Activated effector memory CD4-positive, alpha-beta T cell treated with Interleukin-2 at 50 U/mL for 16 hours (primary cell): ENCODE data around the gene CFAP299.
A peak's percentile ranks its signal among the peaks of the same experiment; 100 is the strongest.

Experiments
- DNase-seq: peaks from one replicate; pipeline ENCODE4 v3.0.0-alpha.2; 2020

Gene CFAP299

GRCh38 chr4:80452768-80453167 lies 117.2 kb downstream of the CFAP299 start:
- DNase-seq, result no peak

- no peak for DNase-seq
Measured at GRCh38 chr4:80454040-80454439, 118.5 kb downstream of the CFAP299 start.

- DNase-seq, result no peak
Measured at GRCh38 chr4:80454556-80454955, 119.0 kb downstream of the CFAP299 start.

GRCh38 chr4:80459918-80460473 lies 124.5 kb downstream of the CFAP299 start:
- DNase-seq, result peak; percentile 7

- DNase-seq, result no peak
Measured at GRCh38 chr4:80461412-80461811, 125.9 kb downstream of the CFAP299 start.

- no peak for DNase-seq
Measured at GRCh38 chr4:80462621-80463091, 127.1 kb downstream of the CFAP299 start.

GRCh38 chr4:80463509-80463908 lies 128.0 kb downstream of the CFAP299 start:
- DNase-seq, result no peak

GRCh38 chr4:80465238-80465637 lies 129.7 kb downstream of the CFAP299 start:
- DNase-seq, result no peak

GRCh38 chr4:80465736-80466135 lies 130.2 kb downstream of the CFAP299 start:
- DNase-seq, result no peak

GRCh38 chr4:80466618-80467017 lies 131.1 kb downstream of the CFAP299 start:
- DNase-seq, result no peak

GRCh38 chr4:80471756-80472155 lies 136.2 kb downstream of the CFAP299 start:
- no peak for DNase-seq

GRCh38 chr4:80475236-80475635 lies 139.7 kb downstream of the CFAP299 start:
- DNase-seq, result no peak

- DNase-seq, result no peak
Measured at GRCh38 chr4:80475798-80476197, 140.3 kb downstream of the CFAP299 start.

- no peak for DNase-seq
Measured at GRCh38 chr4:80484712-80485111, 149.2 kb downstream of the CFAP299 start.

GRCh38 chr4:80486603-80487002 lies 151.1 kb downstream of the CFAP299 start:
- no peak for DNase-seq

GRCh38 chr4:80489798-80490197 lies 154.3 kb downstream of the CFAP299 start:
- no peak for DNase-seq

GRCh38 chr4:80492761-80493160 lies 157.2 kb downstream of the CFAP299 start:
- peak; percentile 44 for DNase-seq

- no peak for DNase-seq
Measured at GRCh38 chr4:80495865-80496264, 160.3 kb downstream of the CFAP299 start.

- DNase-seq, result no peak
Measured at GRCh38 chr4:80498725-80499124, 163.2 kb downstream of the CFAP299 start.

GRCh38 chr4:80500613-80501012 lies 165.1 kb downstream of the CFAP299 start:
- DNase-seq, result no peak

GRCh38 chr4:80507077-80507476 lies 171.5 kb downstream of the CFAP299 start:
- DNase-seq, result no peak

GRCh38 chr4:80507507-80507906 lies 172.0 kb downstream of the CFAP299 start:
- no peak for DNase-seq

- DNase-seq, result no peak
Measured at GRCh38 chr4:80515496-80515895, 180.0 kb downstream of the CFAP299 start.

- DNase-seq, result no peak
Measured at GRCh38 chr4:80521438-80521837, 185.9 kb downstream of the CFAP299 start.

GRCh38 chr4:80526697-80527096 lies 191.2 kb downstream of the CFAP299 start:
- DNase-seq, result no peak

- DNase-seq, result no peak
Measured at GRCh38 chr4:80529026-80529425, 193.5 kb downstream of the CFAP299 start.
